Keratinocyte (primary cell): ENCODE data around the gene UBE2N.
"Not testable (repeated sequence)": the region's sequence is repeated elsewhere in the genome, so short reads cannot be mapped to it uniquely, and the experiment has no call there.

Experiments used
- CTCF ChIP-seq, 3 experiments: IDR thresholded peaks in 1 of 3; conservative IDR thresholded peaks in 1 of 3; optimal IDR thresholded peaks in 1 of 3; 2 replicates in 2 of 3; 3 replicates in 1 of 3; pipeline versions ENCODE3 to v1.5.1; 2011; ENCODE audit warnings: low read length in 3 of 3, mild to moderate bottlenecking in 3 of 3, moderate library complexity in 2 of 3, control low read depth in 1 of 3, inconsistent platforms in 1 of 3; ENCODE audit not compliant: insufficient read depth in 2 of 3; ENCODE audit errors: extremely low read depth in 1 of 3
- EZH2 ChIP-seq: IDR thresholded peaks from one replicate; pipeline ENCODE4 v1.6.1; 2012; ENCODE audit warnings: inconsistent platforms, mild to moderate bottlenecking, low read length, moderate library complexity

DNA sequence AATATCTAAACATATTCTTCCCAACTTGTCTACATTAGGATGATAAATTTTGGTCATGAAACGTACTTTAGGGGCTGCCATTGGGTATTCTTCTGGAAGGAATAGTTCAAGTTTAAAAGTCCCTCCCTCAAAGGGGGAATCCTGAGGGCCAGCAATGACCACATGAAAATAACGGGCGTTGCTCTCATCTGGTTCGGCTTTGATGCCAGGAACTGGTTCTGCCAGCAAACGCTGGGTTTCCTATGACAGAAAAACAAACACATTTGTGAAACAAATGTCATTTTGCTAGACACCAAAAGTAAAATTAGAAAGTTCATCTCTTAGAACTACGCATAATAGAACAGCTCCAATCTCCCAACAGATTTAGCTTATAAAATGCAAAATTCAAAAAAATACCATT lies 30.7 kb downstream of the UBE2N start:
- not testable (repeated sequence) for TF ChIP-seq EZH2; CTCF (optimal IDR thresholded peaks at IDR 0.05 in 1 of 3, IDR thresholded peaks at IDR 0.05 in 1 of 3, conservative IDR thresholded peaks at IDR 0.05 in 1 of 3; ENCODE audit: extremely low read depth in 1 of 3, insufficient read depth in 2 of 3, low read length in 3 of 3)
